B cell (primary cell): ENCODE measurements around the gene SMIM12. TPM values are rescaled to one million over a fixed set of nuclear protein-coding genes. Genes with fewer than 3 reads are reported as not detected.

ENCODE experiments used
- ATAC-seq: fragments of 200-7000 bp; cut with Tn5 transposase; one replicate; pipeline ENCODE4 v1.10.0; 2021; ENCODE audit warnings: low read depth, mild to moderate bottlenecking, moderate number of reproducible peaks, moderate library complexity
- CTCF ChIA-PET: fragments of 350-600 bp; sonication (Branson Sonifier 250); formaldehyde crosslinking; loops from one replicate; lab custom pipeline; 2021; ENCODE audit warnings: antibody characterized with exemption, inconsistent platforms; lab: Charles Lee
- POLR2A ChIA-PET: fragments of 350-600 bp; sonication (Branson Sonifier 250); formaldehyde crosslinking; loops from one replicate; lab custom pipeline; 2021; ENCODE audit warnings: antibody characterized with exemption; lab: Charles Lee
- DNase-seq: peaks from one replicate; pipeline ENCODE4 v3.0.0; 2013
- H2AFZ ChIP-seq: 2 replicates; pipeline ENCODE4 v1.6.1; 2012; ENCODE audit warnings: mild to moderate bottlenecking, low read depth, low read length; ENCODE audit not compliant: insufficient read depth, poor library complexity, severe bottlenecking
- H3K27ac ChIP-seq, 2 donors: 1 replicate in 1 of 2; 2 replicates in 1 of 2; pipeline ENCODE4 v1.5.1; 2012 to 2013; ENCODE audit warnings: low read length in 2 of 2, mild to moderate bottlenecking in 2 of 2, moderate library complexity in 1 of 2
- H3K27me3 ChIP-seq, 4 experiments: fragments of 200-600 bp in 1 of 4; sonication (generic) in 1 of 4; replicated peaks in 1 of 4; 1 replicate in 2 of 4; 2 replicates in 2 of 4; pipeline versions ENCODE4 v1.6.1 to v1.7.0; 2013 to 2016; ENCODE audit warnings: low read length in 3 of 4, mild to moderate bottlenecking in 2 of 4, mixed read lengths in 1 of 4, moderate library complexity in 1 of 4; ENCODE audit not compliant: insufficient read depth in 4 of 4, control insufficient read depth in 3 of 4; ENCODE audit errors: control extremely low read depth in 1 of 4
- H3K36me3 ChIP-seq, 2 experiments: replicated peaks in 1 of 2; 1 replicate in 1 of 2; 2 replicates in 1 of 2; pipeline versions ENCODE4 v1.6.1 to v1.7.1; 2013; ENCODE audit warnings: low read length in 1 of 2; ENCODE audit not compliant: insufficient read depth in 2 of 2, control insufficient read depth in 1 of 2; ENCODE audit errors: control extremely low read depth in 1 of 2, extremely low read depth in 1 of 2
- H3K4me1 ChIP-seq, 2 donors: fragments of 200-600 bp in 1 of 2; sonication (generic) in 1 of 2; 1 replicate in 1 of 2; 2 replicates in 1 of 2; pipeline versions ENCODE4 v1.5.1 to v1.6.1; 2013 to 2017; ENCODE audit warnings: low read length in 2 of 2; ENCODE audit not compliant: control insufficient read depth in 2 of 2, insufficient read depth in 2 of 2
- H3K4me2 ChIP-seq: replicated peaks from 2 replicates; pipeline ENCODE3; 2012; ENCODE audit warnings: mild to moderate bottlenecking, low read depth, low read length; ENCODE audit not compliant: poor library complexity, severe bottlenecking
- H3K4me3 ChIP-seq, 5 experiments: fragments of 200-600 bp in 1 of 5; sonication (generic) in 1 of 5; 1 replicate in 3 of 5; 2 replicates in 2 of 5; pipeline versions ENCODE4 v1.5.1 to v1.7.0; 2011 to 2016; ENCODE audit warnings: low read length in 4 of 5, mild to moderate bottlenecking in 4 of 5, low read depth in 2 of 5, control low read depth in 1 of 5, moderate library complexity in 1 of 5; ENCODE audit not compliant: insufficient read depth in 1 of 5; ENCODE audit errors: control extremely low read depth in 1 of 5, extremely low read depth in 1 of 5
- H3K79me2 ChIP-seq: fragments of 200-600 bp; sonication (generic); one replicate; pipeline ENCODE4 v1.6.0; 2016; ENCODE audit warnings: low read length; ENCODE audit not compliant: control insufficient read depth, insufficient read depth
- H3K9ac ChIP-seq: fragments of 200-600 bp; sonication (generic); 2 replicates; pipeline ENCODE4 v1.6.1; 2017; ENCODE audit warnings: mild to moderate bottlenecking, low read length, moderate library complexity
- H3K9me3 ChIP-seq, 3 donors: one replicate each; pipeline versions ENCODE4 v1.6.1 to v1.7.1; 2013; ENCODE audit warnings: low read length in 2 of 3; ENCODE audit not compliant: control insufficient read depth in 2 of 3, insufficient read depth in 1 of 3; ENCODE audit errors: control extremely low read depth in 1 of 3
- H4K20me1 ChIP-seq: 2 replicates; pipeline ENCODE4 v1.6.0; 2012; ENCODE audit warnings: mild to moderate bottlenecking, low read length; ENCODE audit not compliant: insufficient read depth, control insufficient read depth, poor library complexity, severe bottlenecking
- H3K27ac Mint-ChIP-seq: one replicate; pipeline ENCODE4 v1.8.0; 2021; ENCODE audit warnings: mixed read lengths
- H3K27me3 Mint-ChIP-seq: one replicate; pipeline ENCODE4 v1.8.0; 2021; ENCODE audit warnings: mixed read lengths
- H3K4me1 Mint-ChIP-seq: one replicate; pipeline ENCODE4 v1.8.0; 2021; ENCODE audit warnings: mixed read lengths
- H3K4me3 Mint-ChIP-seq: one replicate; pipeline ENCODE4 v1.8.0; 2021; ENCODE audit warnings: mixed read lengths
- H3K9me3 Mint-ChIP-seq: one replicate; pipeline ENCODE4 v1.8.0; 2022; ENCODE audit warnings: mixed read lengths; ENCODE audit not compliant: insufficient read depth
- EZH2 ChIP-seq: IDR thresholded peaks from 2 replicates; pipeline ENCODE4 v1.6.1; 2012; ENCODE audit warnings: borderline replicate concordance, low read depth, mild to moderate bottlenecking, moderate library complexity, low read length; ENCODE audit not compliant: insufficient read depth, poor library complexity, severe bottlenecking
- WGBS: methylation state at CpG from one replicate; pipeline ENCODE4 v1.1.5; 2013; ENCODE audit warnings: missing lambda C conversion rate; ENCODE audit not compliant: insufficient coverage; 5-methylcytosine and 5-hydroxymethylcytosine counted together
- intact Hi-C: fragments of 100-400 bp; cut with micrococcal nuclease; formaldehyde crosslinking; loops from one replicate; pipeline ENCODE4 v1.10.0; 2022
- polyA plus RNA-seq: library from polyadenylated mRNA; depleted of rRNA; stranded (reverse); fragments of >200 nt; gene quantifications from 2 replicates; pipeline ENCODE4 v1.2.3, GENCODE V29; 2012
- total RNA-seq, 2 donors: library from RNA; stranded (reverse); fragments of 120-200 nt in 1 of 2; gene quantifications; 1 replicate in 1 of 2; 2 replicates in 1 of 2; pipeline versions ENCODE4 v1.2.3 to v1.2.4, GENCODE V29; 2013 to 2022
- TF ChIP-seq, protein P1 (sequence below): fragments of 200-600 bp; IDR thresholded peaks from one replicate; pipeline ENCODE4 v1.8.0; 2022; ENCODE audit warnings: antibody characterized with exemption, mild to moderate bottlenecking

SMIM12 gene
- total and polyA plus RNA-seq, 2 donors (not counting 1 experiment from before 2014, with no cell fraction given), result 26.2 to 33.1 TPM

DNA sequence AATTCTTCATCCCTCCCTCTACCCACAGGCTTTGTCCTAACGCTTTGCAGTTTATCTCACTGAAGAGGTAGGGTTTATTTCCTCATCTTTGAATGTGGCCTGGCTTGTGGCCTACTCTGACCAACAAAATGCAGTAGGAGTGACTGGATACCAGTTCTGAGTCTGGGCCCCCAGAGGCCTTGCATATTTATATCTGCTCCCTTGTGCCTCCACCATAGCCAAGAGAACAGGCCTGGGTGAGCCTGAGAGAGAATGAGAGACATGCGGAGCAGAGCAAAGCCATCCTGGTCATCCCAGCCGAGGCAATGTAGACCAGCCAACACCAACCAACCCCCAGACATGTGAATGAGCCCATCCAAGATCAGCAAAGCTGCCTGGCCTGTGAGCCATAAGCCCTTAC, 30.3 kb downstream of the SMIM12 start:
- Mint-ChIP-seq H3K4me3 (no peak overlapping the region), H3K27ac (no peak overlapping the region), H3K4me1 (no peaks in the 10 kb centered on the region), H3K9me3 (no peaks in the 10 kb centered on the region), H3K27me3 (no peaks in the 10 kb centered on the region)
- H3K4me1 ChIP-seq, result no peaks in the 10 kb centered on the region
- no peak overlapping the region for H2AFZ ChIP-seq
- intact Hi-C loops, result no loop called here
- H3K4me3 ChIP-seq, result no peak overlapping the region
- DNase-seq (no peak), ATAC-seq (no peak)
- no CpG with 5 or more reads among the region's 3 CpGs for WGBS
- H3K36me3 ChIP-seq, result no peaks in the 10 kb centered on the region
- no peak overlapping the region for H3K27ac ChIP-seq
- POLR2A ChIA-PET, result no interaction called here
- TF ChIP-seq, protein P1, sequence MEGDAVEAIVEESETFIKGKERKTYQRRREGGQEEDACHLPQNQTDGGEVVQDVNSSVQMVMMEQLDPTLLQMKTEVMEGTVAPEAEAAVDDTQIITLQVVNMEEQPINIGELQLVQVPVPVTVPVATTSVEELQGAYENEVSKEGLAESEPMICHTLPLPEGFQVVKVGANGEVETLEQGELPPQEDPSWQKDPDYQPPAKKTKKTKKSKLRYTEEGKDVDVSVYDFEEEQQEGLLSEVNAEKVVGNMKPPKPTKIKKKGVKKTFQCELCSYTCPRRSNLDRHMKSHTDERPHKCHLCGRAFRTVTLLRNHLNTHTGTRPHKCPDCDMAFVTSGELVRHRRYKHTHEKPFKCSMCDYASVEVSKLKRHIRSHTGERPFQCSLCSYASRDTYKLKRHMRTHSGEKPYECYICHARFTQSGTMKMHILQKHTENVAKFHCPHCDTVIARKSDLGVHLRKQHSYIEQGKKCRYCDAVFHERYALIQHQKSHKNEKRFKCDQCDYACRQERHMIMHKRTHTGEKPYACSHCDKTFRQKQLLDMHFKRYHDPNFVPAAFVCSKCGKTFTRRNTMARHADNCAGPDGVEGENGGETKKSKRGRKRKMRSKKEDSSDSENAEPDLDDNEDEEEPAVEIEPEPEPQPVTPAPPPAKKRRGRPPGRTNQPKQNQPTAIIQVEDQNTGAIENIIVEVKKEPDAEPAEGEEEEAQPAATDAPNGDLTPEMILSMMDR, result no peak
- no peak for TF ChIP-seq EZH2
- no peaks in the 10 kb centered on the region for H3K9me3 ChIP-seq
- CTCF ChIA-PET, result no interaction called here
- no peaks in the 10 kb centered on the region for H3K79me2 ChIP-seq
- no peaks in the 10 kb centered on the region for H3K27me3 ChIP-seq
- H3K4me2 ChIP-seq, result no peak overlapping the region
- H3K9ac ChIP-seq, result no peak overlapping the region
- no peaks in the 10 kb centered on the region for H4K20me1 ChIP-seq

DNA sequence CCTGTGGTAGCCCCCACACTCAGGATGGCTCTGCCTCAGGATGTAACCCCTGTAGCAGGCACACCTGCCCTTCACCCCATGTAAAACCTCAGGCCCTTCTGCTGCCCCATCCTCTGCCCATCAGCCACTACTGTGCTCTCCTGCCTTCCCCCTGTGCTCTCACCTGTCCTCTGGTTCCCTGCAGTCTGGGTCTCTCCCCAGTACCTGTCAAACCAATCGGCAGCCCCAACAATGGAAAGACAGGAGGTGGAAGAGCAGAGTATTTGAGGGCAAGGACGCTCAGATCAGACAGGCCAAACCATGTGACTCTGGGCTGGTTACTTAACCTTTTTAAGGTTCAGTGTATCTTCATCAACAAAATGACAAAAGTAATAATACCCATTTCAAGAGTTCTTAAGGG, 30.9 kb downstream of the SMIM12 start:
- H3K27me3 Mint-ChIP-seq, result no peaks in the 10 kb centered on the region
- intact Hi-C loops, result no loop called here
- POLR2A ChIA-PET, result no interaction called here

More for the DNA sequence above, 30.9 kb downstream of the SMIM12 start:
- no peak overlapping the region for H3K27ac ChIP-seq
- no peaks in the 10 kb centered on the region for H4K20me1 ChIP-seq
- no peak overlapping the region for H3K4me2 ChIP-seq
- no peaks in the 10 kb centered on the region for H3K79me2 ChIP-seq
- no peak overlapping the region for H3K27ac Mint-ChIP-seq
- no peak overlapping the region for H3K9ac ChIP-seq
- no peaks in the 10 kb centered on the region for H3K9me3 Mint-ChIP-seq
- H3K9me3 ChIP-seq, result peaks cover 0 to under 1% (median 0%) of the 10 kb centered on the region in 3 donors
- no peaks in the 10 kb centered on the region for H3K4me1 ChIP-seq
- H3K27me3 ChIP-seq, result no peaks in the 10 kb centered on the region
- WGBS, result 83% methylated on average over 1 of the region's 2 CpGs
- no peak overlapping the region for H3K4me3 Mint-ChIP-seq
- TF ChIP-seq, protein P1, result no peak
- no peak for TF ChIP-seq EZH2
- H3K4me1 Mint-ChIP-seq, result no peaks in the 10 kb centered on the region
- no peak for ATAC-seq
- CTCF ChIA-PET, result no interaction called here
- H3K4me3 ChIP-seq, result no peak overlapping the region
- no peak for DNase-seq
- no peak overlapping the region for H2AFZ ChIP-seq
- no peaks in the 10 kb centered on the region for H3K36me3 ChIP-seq
